ENCODE data around the gene TTBK1. TPM values are rescaled to one million over a fixed set of nuclear protein-coding genes. Genes with fewer than 3 reads are reported as not detected.
A peak's percentile ranks its signal among the peaks of the same experiment; 100 is the strongest.

The TTBK1 gene
- total RNA-seq, 2 donors from 2014 or later: 0.48 to 1.0 TPM

- Histone ChIP-seq H3K4me3 (no peak overlapping the region), H3K9me3 (no peaks in the 10 kb centered on the region), H3K4me1 (peaks cover 28% of the 10 kb centered on the region), H3K9ac (ENCODE audit: low read depth in 2 of 2, low read length in 2 of 2) (peak overlapping the region in 1 of 2 donors; percentile 14), H3K27ac (peak overlapping the region; percentile 42), H3K36me3 (no peaks in the 10 kb centered on the region), H3K27me3 (no peaks in the 10 kb centered on the region)
- no peak for DNase-seq
- no peak for TF ChIP-seq CTCF (IDR thresholded peaks at IDR 0.05)
- intact Hi-C loops (cut with DNase I): no loop called here
Observed at GRCh38 chr6:43271103-43271815, 28.0 kb downstream of the TTBK1 start.

GRCh38 chr6:43271944-43272343 is 28.7 kb downstream of the TTBK1 start:
- Histone ChIP-seq H3K27ac (no peak overlapping the region), H3K27me3 (no peaks in the 10 kb centered on the region), H3K4me1 (peaks cover 32% of the 10 kb centered on the region), H3K9me3 (no peaks in the 10 kb centered on the region), H3K4me3 (no peak overlapping the region), H3K36me3 (no peaks in the 10 kb centered on the region), H3K9ac (ENCODE audit: low read depth in 2 of 2, low read length in 2 of 2) (no peak overlapping the region)
- no peak for TF ChIP-seq CTCF (IDR thresholded peaks at IDR 0.05)
- intact Hi-C loops (cut with DNase I): no loop called here
- no peak for DNase-seq

- no peak overlapping the region for H3K9ac ChIP-seq (ENCODE audit: low read depth in 2 of 2, low read length in 2 of 2)
- no peak overlapping the region for H3K4me3 ChIP-seq
- intact Hi-C loops (cut with DNase I): no loop called here
- DNase-seq: no peak
- H3K36me3 ChIP-seq: no peaks in the 10 kb centered on the region
- H3K4me1 ChIP-seq: peaks cover 24% of the 10 kb centered on the region
- no peak overlapping the region for H3K27ac ChIP-seq
- H3K27me3 ChIP-seq: no peaks in the 10 kb centered on the region
- no peaks in the 10 kb centered on the region for H3K9me3 ChIP-seq
- no peak for TF ChIP-seq CTCF (IDR thresholded peaks at IDR 0.05)
Observed at GRCh38 chr6:43273707-43274106, 30.4 kb downstream of the TTBK1 start.

- intact Hi-C loops (cut with DNase I): no loop called here
- H3K4me3 ChIP-seq: no peak overlapping the region
- TF ChIP-seq CTCF (IDR thresholded peaks at IDR 0.05): no peak
- H3K27me3 ChIP-seq: no peaks in the 10 kb centered on the region
- no peaks in the 10 kb centered on the region for H3K36me3 ChIP-seq
- no peak overlapping the region for H3K27ac ChIP-seq
- peaks cover 18% of the 10 kb centered on the region for H3K4me1 ChIP-seq
- no peaks in the 10 kb centered on the region for H3K9me3 ChIP-seq
- DNase-seq: no peak
- peak overlapping the region in 1 of 2 donors; percentile 74 for H3K9ac ChIP-seq (ENCODE audit: low read depth in 2 of 2, low read length in 2 of 2)
Observed at GRCh38 chr6:43274127-43274915, 31.0 kb downstream of the TTBK1 start.

- intact Hi-C loops (cut with DNase I): no loop called here
- no peaks in the 10 kb centered on the region for H3K9me3 ChIP-seq
- H3K27me3 ChIP-seq: no peaks in the 10 kb centered on the region
- H3K9ac ChIP-seq (ENCODE audit: low read depth in 2 of 2, low read length in 2 of 2): peak overlapping the region; percentile 4 to 74
- no peaks in the 10 kb centered on the region for H3K36me3 ChIP-seq
- no peak overlapping the region for H3K27ac ChIP-seq
- no peak for TF ChIP-seq CTCF (IDR thresholded peaks at IDR 0.05)
- peak; percentile 89 for DNase-seq
- H3K4me3 ChIP-seq: peak overlapping the region; percentile 36
- H3K4me1 ChIP-seq: peaks cover 18% of the 10 kb centered on the region
Observed at GRCh38 chr6:43274916-43275597, 31.8 kb downstream of the TTBK1 start.

All from colonic mucosa (tissue), 4 donors.